NT2/D1 (cell line): ENCODE measurements around the gene GLP2R.

ENCODE experiments used
- SUZ12 ChIP-seq: IDR thresholded peaks from 2 replicates; pipeline ENCODE4 v1.6.1; 2011; ENCODE audit not compliant: insufficient read length, insufficient read depth; ENCODE audit errors: extremely low read depth
- YY1 ChIP-seq: IDR thresholded peaks from 2 replicates; pipeline ENCODE4 v1.6.1; 2011; ENCODE audit not compliant: insufficient read length, insufficient read depth
- ZNF274 ChIP-seq: IDR thresholded peaks from 2 replicates; pipeline ENCODE4 v1.6.1; 2011; ENCODE audit warnings: mild to moderate bottlenecking, low read depth, low read length

- TF ChIP-seq ZNF274 (no peak), SUZ12 (no peak), YY1 (no peak)
These were observed 12.6 kb upstream of the GLP2R start for GRCh38 chr17:9813166-9813565.
